Prostate gland (tissue), 2 donors: Measurements from ENCODE around the gene ANKRD13D.

Experiments
- CTCF ChIP-seq, 4 experiments: fragments of 200-600 bp in 2 of 4; fragments of 450-650 bp in 2 of 4; sonication (generic) in 2 of 4; IDR thresholded peaks; 1 replicate in 3 of 4; 2 replicates in 1 of 4; pipeline ENCODE4 v1.5.1; 2016 to 2019; ENCODE audit warnings: antibody characterized with exemption in 4 of 4, mild to moderate bottlenecking in 2 of 4, moderate library complexity in 2 of 4
- POLR2A ChIP-seq: fragments of 450-650 bp; IDR thresholded peaks from one replicate; pipeline ENCODE4 v1.6.1; 2016; ENCODE audit warnings: antibody characterized with exemption, mild to moderate bottlenecking
- POLR2AphosphoS5 ChIP-seq: sonication (generic); formaldehyde crosslinking; IDR thresholded peaks from one replicate; pipeline ENCODE4 v1.6.1; 2017; ENCODE audit warnings: antibody characterized with exemption

- no peak for TF ChIP-seq CTCF (IDR thresholded peaks at IDR 0.05)
- no peak for TF ChIP-seq POLR2A
- no peak for TF ChIP-seq POLR2AphosphoS5
Observed at GRCh38 chr11:67284811-67285540, 4.1 kb upstream of the ANKRD13D start.
